ENCODE measurements around the gene FRMPD4.

FRMPD4 gene

GRCh38 chrX:12563121-12563520 is 424.8 kb downstream of the FRMPD4 start:
- DNase-seq, result no peak

- DNase-seq, result no peak
These were observed 425.9 kb downstream of the FRMPD4 start for GRCh38 chrX:12564221-12564620.

- DNase-seq, result no peak
These were observed 429.6 kb downstream of the FRMPD4 start for GRCh38 chrX:12567857-12568256.

GRCh38 chrX:12570859-12571501 is 432.7 kb downstream of the FRMPD4 start:
- DNase-seq, result no peak

GRCh38 chrX:12579311-12579710 is 441.0 kb downstream of the FRMPD4 start:
- no peak for DNase-seq

- no peak for DNase-seq
These were observed 442.3 kb downstream of the FRMPD4 start for GRCh38 chrX:12580548-12580947.

- DNase-seq, result no peak
These were observed 443.3 kb downstream of the FRMPD4 start for GRCh38 chrX:12581546-12581945.

GRCh38 chrX:12582649-12583048 is 444.4 kb downstream of the FRMPD4 start:
- DNase-seq, result no peak

- DNase-seq, result no peak
These were observed 445.3 kb downstream of the FRMPD4 start for GRCh38 chrX:12583543-12583942.

GRCh38 chrX:12595720-12596119 is 457.4 kb downstream of the FRMPD4 start:
- DNase-seq, result no peak

GRCh38 chrX:12610079-12610478 is 471.8 kb downstream of the FRMPD4 start:
- no peak for DNase-seq

GRCh38 chrX:12611471-12611870 is 473.2 kb downstream of the FRMPD4 start:
- no peak for DNase-seq

GRCh38 chrX:12614266-12614665 is 476.0 kb downstream of the FRMPD4 start:
- no peak for DNase-seq

GRCh38 chrX:12615061-12615460 is 476.8 kb downstream of the FRMPD4 start:
- DNase-seq, result no peak

- DNase-seq, result no peak
These were observed 479.0 kb downstream of the FRMPD4 start for GRCh38 chrX:12617241-12617640.

- no peak for DNase-seq
These were observed 509.0 kb downstream of the FRMPD4 start for GRCh38 chrX:12647230-12647629.

- no peak for DNase-seq
These were observed 510.7 kb downstream of the FRMPD4 start for GRCh38 chrX:12648995-12649394.

- DNase-seq, result no peak
These were observed 519.2 kb downstream of the FRMPD4 start for GRCh38 chrX:12657433-12657832.

GRCh38 chrX:12657881-12658280 is 519.6 kb downstream of the FRMPD4 start:
- DNase-seq, result no peak

- no peak for DNase-seq
These were observed 523.2 kb downstream of the FRMPD4 start for GRCh38 chrX:12661464-12661863.

- no peak for DNase-seq
These were observed 534.3 kb downstream of the FRMPD4 start for GRCh38 chrX:12672367-12673106.

- no peak for DNase-seq
These were observed 535.2 kb downstream of the FRMPD4 start for GRCh38 chrX:12673487-12673886.

- no peak for DNase-seq
These were observed 541.2 kb downstream of the FRMPD4 start for GRCh38 chrX:12679522-12679921.

GRCh38 chrX:12681047-12681446 is 542.8 kb downstream of the FRMPD4 start:
- DNase-seq, result no peak

GRCh38 chrX:12685541-12685940 is 547.3 kb downstream of the FRMPD4 start:
- no peak for DNase-seq

All from stimulated activated CD4-positive, alpha-beta T cell treated with anti-CD3 and anti-CD28 coated beads, Interleukin-12 subunit alpha, Interleukin-12 subunit beta, amount 100 ng/mL, for 4 hours (primary cell).